ENCODE data around the gene AHI1. TPM values are rescaled to one million over a fixed set of nuclear protein-coding genes. Genes with fewer than 3 reads are reported as not detected.

Gene AHI1
- total and polyA plus RNA-seq, 2 of the 13 experiments (the other 11 are each of a cell fraction or from before 2014, with no cell fraction given): 7.2 to 18.6 TPM

GRCh38 chr6:135522965-135523692 lies 25.6 kb upstream of the AHI1 start (continued):
- TF ChIP-seq MXD1 (CRISPR knock-in tag; IDR thresholded peaks at IDR 0.05) (no peak), USF2 (IDR thresholded peaks at IDR 0.05; ENCODE audit: low read depth, low read length) (no peak), USF2 (CRISPR knock-in tag; IDR thresholded peaks at IDR 0.05; ENCODE audit: borderline replicate concordance) (no peak), FOXA1 (IDR thresholded peaks at IDR 0.05) (peak; percentile 66; the same call in 1 of the 2 replicates), FOXA1 (CRISPR knock-in tag; IDR thresholded peaks at IDR 0.05) (peak; percentile 88), ZNF629 (CRISPR knock-in tag; conservative IDR thresholded peaks at IDR 0.05) (no peak), SALL2 (CRISPR knock-in tag; IDR thresholded peaks at IDR 0.05) (no peak), KAT2B (IDR thresholded peaks at IDR 0.05; ENCODE audit: borderline replicate concordance, low read depth, low read length) (no peak), SAP130 (CRISPR knock-in tag; IDR thresholded peaks at IDR 0.05; ENCODE audit: low read depth) (peak; percentile 43; the same call in 1 of the 2 replicates), HNF4A (CRISPR knock-in tag; IDR thresholded peaks at IDR 0.05) (no peak), ETV6 (CRISPR knock-in tag; conservative IDR thresholded peaks at IDR 0.05) (no peak), ZNF34 (CRISPR knock-in tag; IDR thresholded peaks at IDR 0.05; ENCODE audit: borderline replicate concordance) (no peak), DNMT3B (CRISPR knock-in tag; conservative IDR thresholded peaks at IDR 0.05) (peak; percentile 85; the same call in 1 of the 2 replicates), CSRNP2 (CRISPR knock-in tag; conservative IDR thresholded peaks at IDR 0.05; ENCODE audit: low read depth) (no peak), ZKSCAN8 (CRISPR knock-in tag; IDR thresholded peaks at IDR 0.05; ENCODE audit: borderline replicate concordance) (0 out of 2 replicates have a peak, but pooled peaks have one; percentile 19), KAT8 (CRISPR knock-in tag; IDR thresholded peaks at IDR 0.05) (peak; percentile 54; the same call in 1 of the 2 replicates), ATF4 (CRISPR knock-in tag; IDR thresholded peaks at IDR 0.05) (peak in 1 of 2 experiments; percentile 97; a peak in 2 of 4 replicates), SMARCC2 (IDR thresholded peaks at IDR 0.05) (no peak), MTF1 (CRISPR knock-in tag; IDR thresholded peaks at IDR 0.05) (no peak), ZNF512 (CRISPR knock-in tag; IDR thresholded peaks at IDR 0.05) (no peak), THYN1 (CRISPR knock-in tag; IDR thresholded peaks at IDR 0.05; ENCODE audit: borderline replicate concordance, low read depth) (no peak), ZNF660 (CRISPR knock-in tag; IDR thresholded peaks at IDR 0.05; ENCODE audit: borderline replicate concordance, low read depth) (no peak), ZNF724P (CRISPR knock-in tag; IDR thresholded peaks at IDR 0.05; ENCODE audit: borderline replicate concordance) (no peak)
